Stimulated activated CD4-positive, alpha-beta T cell treated with anti-CD3 and anti-CD28 coated beads, Interleukin-1b, Interleukin-23, amount 100 ng/mL, for 48 hours (primary cell): ENCODE data around the gene GRM5.

Source experiments
- DNase-seq: peaks from one replicate; pipeline ENCODE4 v3.0.0-alpha.2; 2020

The GRM5 gene

GRCh38 chr11:88695689-88696414 is 369.9 kb downstream of the GRM5 start:
- DNase-seq: no peak

- no peak for DNase-seq
These were observed 373.3 kb downstream of the GRM5 start for GRCh38 chr11:88692306-88693086.

DNA sequence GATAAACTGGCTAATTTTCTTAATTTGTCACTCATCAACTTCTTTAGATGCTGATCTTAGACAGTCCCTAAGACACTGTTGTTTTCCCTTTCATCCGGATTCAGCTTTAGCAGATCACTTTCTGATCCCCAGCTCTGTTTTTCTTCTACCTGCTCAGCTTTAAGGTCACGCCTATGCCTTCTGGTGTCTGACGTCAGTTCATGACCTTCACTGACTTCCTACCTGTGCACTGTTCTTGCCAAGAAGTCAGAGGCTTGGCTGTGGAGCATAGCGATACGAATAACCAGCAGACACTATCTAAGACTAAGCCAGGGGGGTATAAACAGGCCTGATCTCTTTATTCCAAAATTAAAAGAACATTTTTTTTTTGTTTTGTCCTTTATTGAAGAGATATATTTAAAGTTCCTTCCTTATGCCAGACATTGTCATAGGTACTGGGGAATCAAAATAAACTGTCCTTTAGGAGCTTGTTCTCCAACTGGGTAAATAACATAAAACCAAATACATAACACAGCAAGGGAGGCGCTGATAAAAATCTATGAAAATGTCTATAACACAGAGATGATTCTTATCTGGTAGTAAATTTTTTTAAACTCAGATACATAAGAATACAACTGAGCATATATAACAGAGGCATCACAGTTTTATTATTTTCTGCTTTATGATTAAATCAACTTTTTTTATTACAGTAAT is 376.1 kb downstream of the GRM5 start:
- no peak for DNase-seq

GRCh38 chr11:88683024-88683423 is 382.8 kb downstream of the GRM5 start:
- DNase-seq: no peak

GRCh38 chr11:88680806-88681205 is 385.0 kb downstream of the GRM5 start:
- no peak for DNase-seq

DNA sequence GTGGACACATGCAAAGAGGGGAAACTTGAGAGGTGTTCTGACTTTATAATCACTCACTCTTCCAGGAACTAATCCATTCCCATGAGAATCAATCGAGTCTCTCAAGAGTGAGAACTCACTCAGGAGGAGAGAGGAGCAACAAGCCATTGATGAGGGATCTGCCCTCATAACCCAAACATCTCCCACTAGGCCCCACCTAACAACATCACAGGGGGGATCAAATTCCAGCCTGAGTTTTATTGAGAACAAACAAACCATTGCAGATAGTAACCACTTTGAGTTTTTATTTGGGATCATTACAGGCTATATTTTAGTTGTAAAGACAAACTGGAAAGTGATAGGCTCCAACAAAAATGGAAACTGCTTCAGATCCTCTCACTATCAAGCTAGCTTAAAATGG is 399.4 kb downstream of the GRM5 start:
- no peak for DNase-seq

- DNase-seq: no peak
These were observed 408.6 kb downstream of the GRM5 start for GRCh38 chr11:88657076-88657738.

- DNase-seq: no peak
These were observed 409.5 kb downstream of the GRM5 start for GRCh38 chr11:88656283-88656682.

DNA sequence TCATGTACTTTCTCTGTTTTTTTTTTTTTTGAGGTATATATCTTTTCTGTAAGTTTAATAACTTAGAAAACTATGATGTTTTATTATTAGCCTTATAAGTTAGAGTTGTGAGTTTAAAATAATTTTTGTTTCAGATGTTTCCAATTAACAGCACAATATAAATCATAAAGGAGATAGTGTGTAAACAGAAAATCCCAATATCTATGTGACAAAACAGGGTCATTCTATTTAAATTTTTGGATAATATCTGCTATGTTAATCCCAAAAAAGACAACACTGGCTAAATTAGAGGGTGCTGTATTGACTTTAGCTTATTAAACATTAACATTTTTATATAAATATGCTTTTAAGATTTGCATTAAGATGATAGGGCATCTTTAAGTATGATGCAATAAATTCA is 410.1 kb downstream of the GRM5 start:
- no peak for DNase-seq

- DNase-seq: no peak
These were observed 410.6 kb downstream of the GRM5 start for GRCh38 chr11:88655196-88655595.

GRCh38 chr11:88651556-88651955 is 414.2 kb downstream of the GRM5 start:
- DNase-seq: no peak

- DNase-seq: no peak
These were observed 421.1 kb downstream of the GRM5 start for GRCh38 chr11:88644724-88645123.

DNA sequence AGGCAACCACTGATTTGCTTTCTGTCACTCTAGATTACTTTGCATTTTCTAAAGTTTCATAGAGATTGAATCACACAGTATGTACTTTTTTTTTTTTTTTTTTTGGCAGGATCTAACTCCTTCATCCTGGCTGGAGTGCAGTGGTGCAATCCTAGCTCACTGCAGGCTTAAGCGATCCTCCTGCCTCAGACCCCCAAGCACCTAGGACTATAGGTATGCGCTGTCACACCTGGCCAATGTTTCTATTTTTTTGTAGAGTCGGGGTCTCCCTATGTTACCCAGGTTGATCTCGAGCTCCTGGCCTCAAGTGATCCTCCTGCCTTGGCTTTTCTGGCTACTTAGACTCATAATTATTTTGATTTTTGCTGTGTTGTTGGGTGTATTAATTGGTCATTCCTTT is 433.6 kb downstream of the GRM5 start:
- no peak for DNase-seq

- no peak for DNase-seq
These were observed 434.3 kb downstream of the GRM5 start for GRCh38 chr11:88631497-88631896.

- DNase-seq: no peak
These were observed 436.3 kb downstream of the GRM5 start for GRCh38 chr11:88629496-88629895.

- no peak for DNase-seq
These were observed 439.6 kb downstream of the GRM5 start for GRCh38 chr11:88626216-88626615.

GRCh38 chr11:88623531-88623930 is 442.3 kb downstream of the GRM5 start:
- no peak for DNase-seq

DNA sequence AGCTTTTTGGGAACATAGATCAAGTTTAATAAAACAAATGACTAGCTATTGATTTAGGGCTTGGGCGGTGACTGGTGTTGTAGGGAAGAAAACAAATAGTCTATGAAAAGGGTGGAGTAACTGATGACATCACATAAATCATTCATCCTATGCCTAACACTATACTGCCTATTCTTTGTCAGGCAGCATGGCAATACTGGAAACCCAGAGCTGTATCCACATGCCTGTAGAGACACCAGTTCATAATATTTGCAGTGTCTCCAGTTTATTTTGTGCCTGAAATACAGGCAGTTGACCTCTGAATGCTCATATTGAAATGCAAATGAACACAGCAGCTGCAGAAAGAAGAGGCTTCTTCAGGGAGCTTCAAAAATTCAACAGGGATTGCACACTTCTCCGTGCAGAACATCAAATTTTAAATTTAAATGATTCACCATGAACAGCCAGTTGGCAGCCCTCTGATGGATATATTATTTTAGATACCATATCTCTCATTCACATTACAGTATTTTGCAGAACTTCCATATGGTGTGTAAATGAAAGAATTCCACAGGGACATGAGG is 445.1 kb downstream of the GRM5 start:
- DNase-seq: no peak

GRCh38 chr11:88619656-88620385 is 446.0 kb downstream of the GRM5 start:
- DNase-seq: no peak

- no peak for DNase-seq
These were observed 446.7 kb downstream of the GRM5 start for GRCh38 chr11:88619071-88619425.

DNA sequence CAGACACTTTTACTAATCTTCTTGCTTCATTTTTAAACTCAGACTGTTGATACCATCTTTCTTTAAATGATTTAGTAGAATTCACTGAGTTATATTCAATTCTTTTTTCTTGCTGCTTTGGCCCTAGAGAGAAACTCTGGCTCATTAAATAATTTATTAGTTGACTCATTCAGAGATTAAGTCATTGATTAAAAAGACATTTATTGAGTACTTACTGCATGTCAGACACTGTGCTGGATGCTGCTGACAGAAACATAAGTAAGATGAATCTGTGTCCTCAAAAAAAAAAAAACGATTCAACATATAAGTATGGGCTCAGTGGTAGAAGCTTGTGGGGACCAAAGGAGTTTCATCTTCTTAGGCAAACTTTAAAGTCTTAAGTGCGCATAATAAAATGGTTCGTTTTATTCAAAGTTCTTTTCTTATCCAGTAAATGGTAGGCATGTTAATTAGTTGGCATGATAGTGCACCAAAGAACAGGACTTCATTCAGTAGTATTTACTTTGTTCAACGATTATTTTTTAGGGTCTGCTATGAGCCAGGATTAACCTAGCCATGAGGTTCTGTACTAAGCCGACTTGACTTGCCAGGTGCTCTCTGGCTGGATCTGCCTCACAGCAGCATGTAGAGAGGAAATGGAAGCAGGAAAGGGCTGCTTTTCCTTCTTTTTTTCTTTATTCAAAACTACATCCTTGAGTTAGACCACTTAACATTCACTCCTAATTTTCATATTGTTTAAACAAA is 447.3 kb downstream of the GRM5 start:
- no peak for DNase-seq

GRCh38 chr11:88617226-88617625 is 448.6 kb downstream of the GRM5 start:
- DNase-seq: no peak
